Mesothelial cell of epicardium (in vitro differentiated cells): ENCODE results near the gene ARHGEF12. TPM values are rescaled to one million over a fixed set of nuclear protein-coding genes. Genes with fewer than 3 reads are reported as not detected.

Experiments used
- DNase-seq, 2 experiments: peaks; one replicate each; pipeline ENCODE4 v3.0.0; 2021; ENCODE audit warnings: low spot score in 2 of 2; ENCODE audit not compliant: unreplicated experiment in 2 of 2
- H3K27ac Mint-ChIP-seq: 2 replicates; pipeline ENCODE4 v1.8.0; 2021; ENCODE audit warnings: mixed read lengths
- H3K27me3 Mint-ChIP-seq: 2 replicates; pipeline ENCODE4 v1.8.0; 2021; ENCODE audit warnings: low read depth, mixed read lengths
- H3K36me3 Mint-ChIP-seq: 2 replicates; pipeline ENCODE4 v1.8.0; 2021; ENCODE audit warnings: mixed read lengths
- H3K4me1 Mint-ChIP-seq: 2 replicates; pipeline ENCODE4 v1.8.0; 2021; ENCODE audit warnings: mixed read lengths
- H3K4me3 Mint-ChIP-seq: 2 replicates; pipeline ENCODE4 v1.8.0; 2021; ENCODE audit warnings: mild to moderate bottlenecking, moderate library complexity, mixed read lengths
- H3K9me3 Mint-ChIP-seq: 2 replicates; pipeline ENCODE4 v1.8.0; 2021; ENCODE audit warnings: mixed read lengths
- CTCF ChIP-seq: fragments of 200-600 bp; sonication (generic); IDR thresholded peaks from one replicate; pipeline ENCODE4 v1.5.0; 2021; ENCODE audit warnings: antibody characterized with exemption; ENCODE audit not compliant: unreplicated experiment
- total RNA-seq: library from RNA; stranded (reverse); gene quantifications from 3 replicates; pipeline ENCODE4 v1.2.1, GENCODE V29; 2021

Gene ARHGEF12
- total RNA-seq, 1 donor from 2014 or later: 86.0 TPM

GRCh38 chr11:120338107-120338933 is 2.1 kb downstream of the ARHGEF12 start:
- no peaks in the 10 kb centered on the region for H3K9me3 Mint-ChIP-seq
- no peak for TF ChIP-seq CTCF
- H3K4me1 Mint-ChIP-seq: peaks cover 47% of the 10 kb centered on the region
- peak overlapping the region; percentile 98 for H3K27ac Mint-ChIP-seq
- no peaks in the 10 kb centered on the region for H3K36me3 Mint-ChIP-seq
- no peak for DNase-seq
- peak overlapping the region; percentile 96 for H3K4me3 Mint-ChIP-seq
- no peaks in the 10 kb centered on the region for H3K27me3 Mint-ChIP-seq

DNA sequence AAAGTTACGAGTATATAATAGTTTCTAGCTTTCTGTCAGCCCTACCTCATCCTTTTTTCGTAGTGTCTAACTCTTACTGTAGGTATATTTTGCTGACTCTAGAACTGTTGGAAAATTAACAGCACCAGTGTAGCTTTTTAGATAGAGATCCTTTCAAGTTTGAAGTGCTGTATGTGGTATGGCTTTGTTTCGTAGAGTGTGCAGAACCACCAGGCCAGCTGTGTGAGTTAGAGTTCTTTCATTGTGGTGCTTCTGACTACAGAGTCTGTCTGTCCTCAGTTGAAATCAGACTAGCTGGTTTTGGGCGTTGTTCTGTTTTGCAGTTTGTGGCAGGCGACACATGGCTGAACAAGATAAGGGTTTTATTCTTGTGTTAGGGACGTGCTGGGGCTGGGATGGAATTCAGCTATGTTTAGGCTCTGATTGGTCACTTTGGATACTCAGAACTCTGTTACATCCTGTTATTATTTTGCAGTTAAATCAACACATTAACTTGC is 3.2 kb downstream of the ARHGEF12 start:
- Mint-ChIP-seq H3K4me1 (peaks cover 55% of the 10 kb centered on the region), H3K9me3 (no peaks in the 10 kb centered on the region), H3K27ac (peak overlapping the region; percentile 83)

DNA sequence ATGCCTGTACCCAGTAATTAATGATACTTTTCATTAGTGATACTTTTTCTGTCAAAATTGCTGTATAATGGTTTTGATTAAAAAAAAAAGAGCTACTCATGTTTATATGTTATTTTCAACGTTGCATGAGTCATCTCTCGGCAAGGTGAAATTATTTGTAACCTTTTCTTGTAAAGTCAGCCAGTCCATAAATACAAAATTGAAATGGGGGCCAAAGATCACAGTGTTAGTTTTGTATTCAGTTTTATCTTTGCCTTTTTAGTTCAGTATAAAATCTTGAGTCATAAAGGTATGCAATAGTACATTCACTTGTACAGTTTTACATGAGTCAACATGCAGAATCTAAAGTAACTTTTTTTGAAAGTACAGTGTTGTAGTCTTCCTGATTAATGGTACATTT is 4.3 kb downstream of the ARHGEF12 start:
- Mint-ChIP-seq H3K36me3 (no peaks in the 10 kb centered on the region), H3K27me3 (no peaks in the 10 kb centered on the region), H3K4me3 (no peak overlapping the region), H3K27ac (no peak overlapping the region), H3K9me3 (no peaks in the 10 kb centered on the region), H3K4me1 (peaks cover 59% of the 10 kb centered on the region)
- TF ChIP-seq CTCF: no peak
- DNase-seq: no peak

More for the DNA sequence above, 3.2 kb downstream of the ARHGEF12 start:
- Mint-ChIP-seq H3K36me3 (no peaks in the 10 kb centered on the region), H3K27me3 (no peaks in the 10 kb centered on the region), H3K4me3 (peak overlapping the region; percentile 49)
- TF ChIP-seq CTCF: no peak
- DNase-seq: no peak

GRCh38 chr11:120342226-120342625 is 6.0 kb downstream of the ARHGEF12 start:
- no peak for DNase-seq
- TF ChIP-seq CTCF: no peak
- Mint-ChIP-seq H3K4me1 (peaks cover 72% of the 10 kb centered on the region), H3K27ac (peak overlapping the region; percentile 12), H3K4me3 (no peak overlapping the region), H3K36me3 (no peaks in the 10 kb centered on the region), H3K9me3 (no peaks in the 10 kb centered on the region), H3K27me3 (no peaks in the 10 kb centered on the region)

DNA sequence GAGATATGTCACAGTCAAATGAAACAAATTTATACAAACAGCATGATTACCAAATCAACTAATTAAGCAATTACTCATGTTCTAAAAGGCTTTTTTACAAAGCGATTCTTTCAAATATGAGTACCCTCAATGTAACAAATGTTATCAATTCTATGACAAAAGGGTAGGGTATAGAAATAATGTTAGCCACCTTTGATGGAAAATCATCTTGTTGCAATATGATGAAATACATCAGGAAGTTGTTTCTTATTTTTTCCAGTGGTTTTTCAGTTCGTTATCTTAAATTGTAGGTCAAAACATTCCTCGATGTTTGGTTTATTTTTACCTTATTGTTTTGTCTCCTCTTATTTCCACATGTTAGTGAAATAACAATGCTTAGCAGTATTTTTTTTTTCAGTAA is 6.5 kb downstream of the ARHGEF12 start:
- no peak for TF ChIP-seq CTCF
- Mint-ChIP-seq H3K4me3 (no peak overlapping the region), H3K9me3 (no peaks in the 10 kb centered on the region), H3K36me3 (no peaks in the 10 kb centered on the region), H3K4me1 (peaks cover 73% of the 10 kb centered on the region), H3K27ac (no peak overlapping the region), H3K27me3 (no peaks in the 10 kb centered on the region)
- DNase-seq: no peak
